Left cardiac atrium (tissue), 4 donors: ENCODE measurements around the gene NCKAP5. TPM values are rescaled to one million over a fixed set of nuclear protein-coding genes. Genes with fewer than 3 reads are reported as not detected.

Experiments used
- ATAC-seq, 2 donors: fragments of 200-7000 bp; cut with Tn5 transposase; one replicate each; pipeline ENCODE4 v1.9.1; 2020; ENCODE audit warnings: mild to moderate bottlenecking in 2 of 2, moderate library complexity in 2 of 2
- DNase-seq: peaks from one replicate; pipeline ENCODE4 v3.0.0-alpha.2; 2020
- intact Hi-C, 2 donors: fragments of 100-400 bp; cut with DNase I; formaldehyde crosslinking; loops; one replicate each; pipeline versions ENCODE4 v1.14.1 to v1.15.1; 2022 to 2023
- total RNA-seq, 2 donors: library from RNA; stranded (reverse); fragmentation: NEBNext Ultra II Directional; extraction: Animal tissue kit (Norgen Biotek cat#: 25700); gene quantifications; one replicate each; pipeline ENCODE4 v1.2.1, GENCODE V29; 2021
- donor health status: DM: no; HTN: yes; CAD: no.
- donor health status: DM: no; HTN: yes; CAD: no; lungs with severe emphysema.
- donor health status: DM: yes; HTN: yes; CAD: no.
- donor health status: Dilated cardiomyopathy.

Gene NCKAP5
- total RNA-seq, 2 donors from 2014 or later = 5.8 to 6.2 TPM

- ATAC-seq (no peak), DNase-seq (no peak)
- intact Hi-C loops = no loop called here
These were observed 236.8 kb downstream of the NCKAP5 start for GRCh38 chr2:133331436-133331835.

GRCh38 chr2:133326652-133327397 lies 241.4 kb downstream of the NCKAP5 start:
- intact Hi-C loops = no loop called here
- ATAC-seq (no peak), DNase-seq (no peak)

GRCh38 chr2:133324150-133324561 lies 244.1 kb downstream of the NCKAP5 start:
- intact Hi-C loops = no loop called here
- ATAC-seq = no peak

GRCh38 chr2:133322909-133323308 lies 245.4 kb downstream of the NCKAP5 start:
- ATAC-seq = no peak
- DNase-seq = no peak
- intact Hi-C loops = no loop called here

More at GRCh38 chr2:133324150-133324561, 244.1 kb downstream of the NCKAP5 start:
- no peak for DNase-seq

- intact Hi-C loops = no loop called here
- DNase-seq (no peak), ATAC-seq (no peak)
These were observed 251.1 kb downstream of the NCKAP5 start for GRCh38 chr2:133317178-133317577.

GRCh38 chr2:133316557-133316956 lies 251.7 kb downstream of the NCKAP5 start:
- ATAC-seq = no peak
- DNase-seq = no peak
- intact Hi-C loops = no loop called here

- intact Hi-C loops = no loop called here
- ATAC-seq (no peak), DNase-seq (no peak)
These were observed 253.0 kb downstream of the NCKAP5 start for GRCh38 chr2:133315280-133315679.

GRCh38 chr2:133314795-133315194 lies 253.5 kb downstream of the NCKAP5 start:
- DNase-seq (no peak), ATAC-seq (no peak)
- intact Hi-C loops = no loop called here

- no peak for ATAC-seq
- DNase-seq = no peak
- intact Hi-C loops = no loop called here
These were observed 256.1 kb downstream of the NCKAP5 start for GRCh38 chr2:133312038-133312729.

GRCh38 chr2:133306236-133306635 lies 262.0 kb downstream of the NCKAP5 start:
- no peak for ATAC-seq
- intact Hi-C loops = no loop called here

GRCh38 chr2:133304344-133304743 lies 263.9 kb downstream of the NCKAP5 start:
- ATAC-seq = no peak
- DNase-seq = no peak
- intact Hi-C loops = no loop called here

More at GRCh38 chr2:133306236-133306635, 262.0 kb downstream of the NCKAP5 start:
- no peak for DNase-seq

GRCh38 chr2:133303150-133303549 lies 265.1 kb downstream of the NCKAP5 start:
- intact Hi-C loops = no loop called here
- ATAC-seq (no peak), DNase-seq (no peak)

GRCh38 chr2:133296401-133296800 lies 271.9 kb downstream of the NCKAP5 start:
- DNase-seq = no peak
- intact Hi-C loops = no loop called here

GRCh38 chr2:133293544-133294353 lies 274.5 kb downstream of the NCKAP5 start:
- ATAC-seq = no peak
- intact Hi-C loops = no loop called here
- DNase-seq = no peak

More at GRCh38 chr2:133296401-133296800, 271.9 kb downstream of the NCKAP5 start:
- ATAC-seq = no peak

- DNase-seq (no peak), ATAC-seq (no peak)
- intact Hi-C loops = no loop called here
These were observed 276.0 kb downstream of the NCKAP5 start for GRCh38 chr2:133292259-133292658.

GRCh38 chr2:133287709-133288108 lies 280.6 kb downstream of the NCKAP5 start:
- intact Hi-C loops = no loop called here
- ATAC-seq = peak in 1 of 2 donors; percentile 23
- DNase-seq = no peak

GRCh38 chr2:133286326-133286922 lies 281.8 kb downstream of the NCKAP5 start:
- no peak for DNase-seq
- intact Hi-C loops = no loop called here
- ATAC-seq = no peak

- DNase-seq (no peak), ATAC-seq (no peak)
- intact Hi-C loops = no loop called here
These were observed 295.2 kb downstream of the NCKAP5 start for GRCh38 chr2:133273031-133273430.

- ATAC-seq (no peak), DNase-seq (no peak)
- intact Hi-C loops = no loop called here
These were observed 297.2 kb downstream of the NCKAP5 start for GRCh38 chr2:133271105-133271504.
